ENCODE results near the gene LHX3.
A peak's percentile ranks its signal among the peaks of the same experiment; 100 is the strongest.
"Not testable (repeated sequence)": the region's sequence is repeated elsewhere in the genome, so short reads cannot be mapped to it uniquely, and the experiment has no call there.

LHX3 gene

DNA sequence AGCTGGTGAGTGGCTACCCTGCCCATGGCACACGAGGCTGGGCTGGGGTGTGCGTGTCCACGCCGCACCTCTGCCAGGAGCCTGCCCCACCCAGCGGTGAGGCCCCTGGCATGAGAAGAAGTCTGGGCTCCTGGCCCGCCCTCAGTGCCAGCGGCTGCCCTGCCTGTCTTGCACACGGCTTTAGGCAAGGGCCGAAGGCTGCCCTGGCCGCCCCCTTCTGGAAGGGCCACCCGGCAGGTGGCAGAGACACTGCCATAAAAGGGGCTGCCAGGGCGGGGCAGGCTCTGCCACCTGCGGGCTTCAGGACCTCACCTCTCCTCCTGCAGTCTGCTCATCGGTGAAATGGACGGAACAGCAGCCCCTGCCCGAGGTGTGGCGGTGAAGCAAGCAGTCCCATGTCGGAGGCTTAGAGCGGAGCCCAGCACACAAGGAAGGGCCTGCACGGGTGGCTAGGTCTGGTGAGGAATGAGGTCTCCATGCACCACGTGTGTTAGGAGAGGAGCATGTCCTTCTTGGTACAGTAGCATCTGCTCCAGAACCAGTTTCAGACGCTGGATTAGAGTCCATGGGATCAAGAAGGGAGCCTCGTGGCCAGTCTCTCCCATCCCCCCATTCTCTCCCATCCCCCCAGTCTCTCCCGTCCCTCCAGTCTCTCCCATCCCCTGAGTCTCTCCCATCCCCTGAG is 51.4 kb downstream of the LHX3 start:
- Mint-ChIP-seq H3K4me1 (no peaks in the 10 kb centered on the region), H3K36me3 (no peaks in the 10 kb centered on the region), H3K9me3 (no peaks in the 10 kb centered on the region), H3K27ac (no peak overlapping the region), H3K4me3 (no peak overlapping the region), H3K27me3 (no peaks in the 10 kb centered on the region)

DNA sequence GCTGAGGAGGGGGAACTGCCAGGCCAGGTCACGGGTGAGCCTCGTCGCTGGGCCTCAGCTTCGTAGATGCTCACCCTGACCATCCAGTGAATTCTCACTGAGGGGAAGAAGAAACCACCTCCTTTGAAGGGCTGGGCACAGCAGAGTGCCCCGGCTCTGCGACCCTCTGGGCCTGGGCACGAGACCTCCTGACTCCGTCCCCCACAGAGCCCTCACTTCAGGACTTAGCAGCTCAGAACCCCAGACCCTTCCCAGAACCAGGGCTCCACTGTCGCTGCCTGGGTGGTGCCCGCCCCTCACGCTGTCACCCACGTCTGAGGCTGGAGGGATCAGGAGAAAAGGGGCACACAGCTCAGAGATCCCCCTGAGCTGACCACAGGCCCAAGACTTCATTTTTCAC is 52.0 kb downstream of the LHX3 start:
- no peaks in the 10 kb centered on the region for H3K36me3 Mint-ChIP-seq
- no peaks in the 10 kb centered on the region for H3K27me3 Mint-ChIP-seq
- no peaks in the 10 kb centered on the region for H3K4me1 Mint-ChIP-seq

DNA sequence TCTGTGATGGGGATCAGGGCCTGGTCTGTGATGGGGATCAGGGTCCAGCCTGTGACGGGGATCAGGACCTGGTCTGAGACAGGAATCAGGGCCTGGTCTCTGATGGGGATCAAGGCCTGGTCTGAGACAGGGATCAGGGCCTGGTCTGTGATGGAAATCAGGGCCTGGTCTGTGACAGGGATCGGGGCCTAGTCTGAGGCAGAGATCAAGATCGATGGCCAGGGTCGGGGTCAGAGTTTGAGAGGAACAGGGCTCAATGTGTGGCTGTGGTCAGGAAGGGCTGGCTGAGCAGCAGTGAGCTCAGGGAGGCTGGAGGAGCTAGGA is 52.4 kb downstream of the LHX3 start:
- Mint-ChIP-seq H3K36me3 (no peaks in the 10 kb centered on the region), H3K9me3 (no peaks in the 10 kb centered on the region), H3K27me3 (no peaks in the 10 kb centered on the region), H3K4me1 (no peaks in the 10 kb centered on the region), H3K4me3 (no peak overlapping the region), H3K27ac (peak overlapping the region; percentile 72)

More for the DNA sequence above, 52.0 kb downstream of the LHX3 start:
- Mint-ChIP-seq H3K27ac (no peak overlapping the region), H3K9me3 (no peaks in the 10 kb centered on the region), H3K4me3 (no peak overlapping the region)

DNA sequence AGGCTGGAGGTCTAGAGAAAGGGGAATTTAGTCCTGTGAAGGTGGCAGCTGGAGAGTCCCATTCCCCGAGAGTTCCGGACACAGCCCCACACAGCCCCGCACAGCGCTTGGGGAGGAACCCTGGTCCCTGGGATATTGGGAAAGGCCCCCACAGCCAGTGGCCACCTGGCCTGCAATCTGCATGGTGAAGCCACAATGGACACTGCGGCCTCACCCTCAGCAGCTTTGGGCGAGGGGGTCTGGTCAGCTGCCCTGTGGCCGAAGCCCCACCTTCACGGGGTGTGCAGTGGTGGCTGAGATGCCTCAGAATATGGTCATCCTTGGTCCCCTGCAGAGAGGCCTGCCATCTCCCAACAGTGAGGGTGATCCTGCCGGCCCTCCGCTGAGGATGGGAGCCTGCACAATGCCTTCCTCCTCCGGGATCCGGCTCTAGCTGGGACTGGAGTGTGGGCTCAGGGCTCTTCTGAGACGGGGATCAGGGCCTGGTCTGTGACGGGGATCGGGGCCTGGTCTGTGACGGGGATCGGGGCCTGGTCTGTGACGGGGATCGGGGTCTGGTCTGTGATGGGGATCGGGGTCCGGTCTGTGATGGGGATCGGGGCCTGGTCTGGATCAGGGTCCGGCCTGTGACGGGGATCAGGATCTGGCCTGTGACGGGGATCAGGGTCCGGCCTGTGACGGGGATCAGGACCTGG is 52.9 kb downstream of the LHX3 start:
- Mint-ChIP-seq H3K36me3 (no peaks in the 10 kb centered on the region), H3K9me3 (no peaks in the 10 kb centered on the region), H3K27ac (peak overlapping the region; percentile 72), H3K4me1 (no peaks in the 10 kb centered on the region), H3K4me3 (no peak overlapping the region), H3K27me3 (no peaks in the 10 kb centered on the region)

DNA sequence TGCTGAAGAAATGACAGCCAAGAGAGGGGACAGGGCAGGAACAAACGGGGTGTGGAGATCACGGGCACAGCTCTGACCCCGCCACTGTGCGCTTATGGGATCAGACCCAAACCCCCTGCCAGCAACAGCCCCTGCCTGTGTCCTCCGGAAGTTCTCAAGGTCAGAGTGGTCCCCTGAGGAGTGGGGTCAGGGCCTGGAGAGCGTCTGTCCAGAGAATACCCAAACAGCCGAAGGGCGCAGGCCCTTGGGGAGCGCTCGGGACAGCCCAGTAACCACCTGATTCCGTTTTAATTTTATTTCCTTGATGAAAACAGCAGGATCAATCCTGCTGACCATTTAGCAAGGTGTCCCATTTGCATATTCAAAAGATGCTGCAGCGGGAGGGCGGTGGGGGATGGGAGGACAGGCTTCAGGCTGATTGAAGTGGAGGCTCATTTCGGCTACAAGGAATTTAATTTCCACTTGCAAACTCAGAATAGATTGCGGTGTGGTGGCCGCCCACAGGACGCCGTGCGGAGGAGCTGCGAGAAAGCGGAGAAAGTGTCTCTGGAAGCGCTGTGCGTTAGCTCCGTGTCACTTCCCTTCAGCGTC is 53.6 kb downstream of the LHX3 start:
- H3K27me3 Mint-ChIP-seq: no peaks in the 10 kb centered on the region

DNA sequence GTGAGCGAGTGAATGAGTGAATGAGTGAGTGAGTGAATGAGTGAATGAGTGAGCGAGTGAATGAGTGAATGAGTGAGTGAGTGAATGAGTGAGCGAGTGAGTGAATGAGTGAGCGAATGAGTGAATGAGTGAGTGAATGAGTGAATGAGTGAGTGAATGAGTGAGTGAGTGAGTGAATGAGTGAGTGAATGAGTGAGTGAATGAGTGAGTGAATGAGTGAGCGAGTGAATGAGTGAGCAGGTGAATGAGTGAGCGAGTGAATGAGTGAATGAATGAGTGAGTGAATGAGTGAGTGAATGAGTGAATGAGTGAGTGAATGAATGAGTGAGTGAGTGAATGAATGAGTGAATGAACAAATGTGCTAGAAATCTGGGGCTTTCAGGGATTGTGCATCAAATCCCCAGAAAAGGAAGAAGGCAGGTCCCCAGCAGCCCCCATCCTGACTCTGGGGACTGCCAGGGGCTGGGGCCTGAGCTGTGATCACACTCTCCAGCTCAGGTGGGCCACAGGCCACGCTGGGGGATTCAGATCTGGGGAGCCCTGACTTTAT is 54.2 kb downstream of the LHX3 start:
- not testable (repeated sequence) for H3K27me3 Mint-ChIP-seq, H3K4me1 Mint-ChIP-seq, H3K27ac Mint-ChIP-seq, H3K9me3 Mint-ChIP-seq, H3K36me3 Mint-ChIP-seq, H3K4me3 Mint-ChIP-seq

More for the DNA sequence above, 53.6 kb downstream of the LHX3 start:
- H3K27ac Mint-ChIP-seq: no peak overlapping the region
- no peaks in the 10 kb centered on the region for H3K36me3 Mint-ChIP-seq
- no peaks in the 10 kb centered on the region for H3K9me3 Mint-ChIP-seq
- H3K4me3 Mint-ChIP-seq: no peak overlapping the region
- no peaks in the 10 kb centered on the region for H3K4me1 Mint-ChIP-seq

DNA sequence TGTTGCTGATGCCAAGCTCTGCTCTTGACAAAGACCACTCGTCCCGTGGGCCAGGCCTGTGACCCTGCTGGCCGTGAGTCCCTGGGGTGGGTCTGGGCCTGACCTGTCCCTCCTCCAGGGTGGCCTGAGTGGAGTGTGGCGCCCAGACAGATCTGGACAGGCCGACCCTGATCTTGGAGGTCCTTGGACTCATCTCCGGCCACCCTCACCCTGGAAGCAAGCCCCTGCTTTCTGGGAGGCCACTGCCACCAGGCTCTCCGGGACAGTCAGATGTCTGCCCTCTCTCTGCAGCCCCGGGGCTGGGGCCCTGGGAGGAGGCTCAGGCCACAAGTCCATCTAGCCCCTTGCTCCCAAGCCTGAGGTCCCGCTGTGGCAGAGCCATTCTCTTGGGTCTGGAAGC is 55.1 kb downstream of the LHX3 start:
- H3K4me3 Mint-ChIP-seq: no peak overlapping the region
- no peaks in the 10 kb centered on the region for H3K9me3 Mint-ChIP-seq
- no peaks in the 10 kb centered on the region for H3K27me3 Mint-ChIP-seq
- H3K36me3 Mint-ChIP-seq: no peaks in the 10 kb centered on the region
- no peaks in the 10 kb centered on the region for H3K4me1 Mint-ChIP-seq
- no peak overlapping the region for H3K27ac Mint-ChIP-seq

DNA sequence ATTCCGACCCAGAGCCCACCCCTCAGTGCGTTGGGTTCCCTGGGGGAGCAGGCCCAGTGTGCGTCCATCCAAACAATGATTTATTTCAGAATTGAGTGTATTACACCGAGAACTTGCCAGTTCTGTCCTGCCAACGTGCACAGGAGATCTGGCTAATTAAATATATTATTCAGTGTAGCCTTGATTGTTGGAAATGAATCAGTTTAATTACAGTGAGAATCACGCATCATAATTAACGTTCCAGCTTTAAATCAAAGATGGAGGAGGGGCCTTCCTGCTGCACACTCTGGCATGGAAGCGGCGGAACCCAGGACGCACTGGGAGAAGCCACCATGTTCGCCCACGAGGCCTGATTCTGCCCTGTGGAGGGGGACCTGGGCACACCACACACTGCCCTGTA is 55.6 kb downstream of the LHX3 start:
- no peaks in the 10 kb centered on the region for H3K27me3 Mint-ChIP-seq
- no peak overlapping the region for H3K4me3 Mint-ChIP-seq
- H3K36me3 Mint-ChIP-seq: no peaks in the 10 kb centered on the region
- no peak overlapping the region for H3K27ac Mint-ChIP-seq
- H3K4me1 Mint-ChIP-seq: no peaks in the 10 kb centered on the region
- no peaks in the 10 kb centered on the region for H3K9me3 Mint-ChIP-seq

DNA sequence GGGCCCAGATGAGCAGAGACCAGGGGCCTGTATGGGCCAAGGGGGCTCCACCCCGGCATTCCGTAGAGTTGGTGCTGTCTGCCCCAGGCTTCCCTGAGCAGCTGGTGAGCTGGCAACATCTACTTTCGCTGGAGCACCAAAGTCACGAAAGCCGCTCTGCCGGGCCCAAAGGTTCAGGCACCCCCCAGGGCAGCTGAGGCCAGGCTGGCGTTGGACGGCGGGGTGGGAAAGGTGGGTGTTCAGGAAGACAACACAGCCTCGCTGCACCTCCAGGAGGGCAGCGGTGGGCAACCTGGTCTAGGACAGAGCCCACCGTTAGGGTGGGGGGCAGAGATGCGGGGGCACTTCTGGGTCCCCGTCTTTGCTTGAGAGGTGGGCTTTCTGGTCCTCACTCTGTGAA is 56.2 kb downstream of the LHX3 start:
- Mint-ChIP-seq H3K27ac (no peak overlapping the region), H3K4me3 (no peak overlapping the region), H3K4me1 (no peaks in the 10 kb centered on the region), H3K36me3 (no peaks in the 10 kb centered on the region), H3K9me3 (no peaks in the 10 kb centered on the region), H3K27me3 (no peaks in the 10 kb centered on the region)

DNA sequence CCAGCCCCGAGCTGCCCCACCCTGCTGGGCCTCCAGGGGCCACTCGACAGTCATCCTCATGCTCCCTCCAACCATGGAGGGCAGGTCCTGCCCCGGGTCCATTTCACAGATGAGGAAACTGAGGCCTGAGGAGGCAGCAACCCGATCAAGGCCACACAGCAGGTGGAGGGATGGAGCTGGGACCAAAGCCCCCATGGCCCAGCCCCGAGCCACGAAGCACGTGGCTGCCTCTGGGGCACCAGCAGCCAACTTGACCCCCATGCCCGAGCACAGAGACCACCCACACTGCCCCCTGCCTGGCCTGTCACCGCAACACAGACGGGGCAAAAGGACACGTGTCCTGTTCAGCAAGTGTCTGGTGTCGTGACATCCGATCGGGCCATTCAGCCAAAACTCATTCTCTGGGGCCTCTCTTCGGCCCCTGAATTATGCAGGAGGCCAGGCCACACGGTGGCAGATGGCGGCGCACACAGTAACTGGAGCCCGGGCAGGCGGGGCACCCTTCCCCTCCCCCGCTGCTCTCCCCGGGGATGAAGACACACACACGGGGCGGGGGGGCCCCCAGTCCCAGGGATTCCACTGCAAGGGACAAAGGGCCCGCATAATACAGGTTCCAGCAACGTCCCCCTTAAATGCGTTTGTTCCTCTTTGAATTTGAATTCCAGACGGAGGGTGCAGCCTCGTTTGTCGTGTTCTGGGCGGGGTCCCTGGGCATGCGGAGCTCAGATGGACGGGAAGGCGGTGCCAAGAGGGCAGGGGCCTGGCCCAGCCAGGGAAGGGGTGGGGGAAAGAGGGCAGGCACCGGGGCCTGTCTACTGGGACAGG is 56.8 kb downstream of the LHX3 start:
- no peaks in the 10 kb centered on the region for H3K4me1 Mint-ChIP-seq
- no peak overlapping the region for H3K27ac Mint-ChIP-seq
- no peaks in the 10 kb centered on the region for H3K9me3 Mint-ChIP-seq
- no peaks in the 10 kb centered on the region for H3K36me3 Mint-ChIP-seq
- H3K27me3 Mint-ChIP-seq: no peaks in the 10 kb centered on the region
- no peak overlapping the region for H3K4me3 Mint-ChIP-seq

DNA sequence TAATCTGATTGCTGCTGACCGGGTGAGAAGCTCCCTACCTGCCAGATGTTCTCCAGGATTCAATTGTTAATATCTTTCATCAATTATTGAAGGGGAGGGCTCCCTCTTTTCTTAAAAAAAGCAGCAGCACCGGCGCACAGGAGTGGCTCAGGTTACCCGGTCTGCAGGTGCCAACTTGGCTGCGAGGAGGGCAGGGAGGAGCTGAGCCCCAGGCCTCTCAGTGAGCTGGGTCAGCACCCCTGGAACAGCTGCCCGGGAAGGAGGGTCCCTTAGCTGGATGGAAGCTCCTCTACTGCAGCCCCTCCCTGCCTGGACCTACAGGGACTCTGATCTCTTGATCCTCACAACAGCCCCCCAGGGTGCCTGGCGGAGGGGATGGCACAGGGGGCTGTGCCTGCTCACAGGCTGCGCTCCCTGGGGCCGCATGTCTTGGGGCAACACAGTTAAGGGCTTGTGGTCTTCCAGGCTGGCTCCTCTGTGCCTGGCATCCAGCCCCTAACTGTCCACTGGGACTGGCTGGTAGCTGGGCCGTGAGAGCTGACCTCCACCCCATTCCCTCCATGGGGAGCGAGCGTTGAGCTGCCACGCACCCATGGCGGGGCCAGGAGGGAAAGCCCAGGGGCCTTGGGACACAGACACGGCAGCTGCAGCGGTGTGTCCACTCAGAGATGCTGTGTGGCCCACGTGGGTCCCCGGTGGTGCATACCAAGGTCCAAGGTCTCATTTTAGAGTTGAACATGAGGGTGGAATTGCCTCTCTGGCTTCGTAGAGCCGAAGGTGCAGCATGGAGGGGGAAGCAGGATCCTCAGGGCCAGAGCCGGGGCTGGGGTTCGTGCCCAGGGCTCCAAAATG is 57.7 kb downstream of the LHX3 start:
- Mint-ChIP-seq H3K4me1 (no peaks in the 10 kb centered on the region), H3K27ac (no peak overlapping the region), H3K36me3 (no peaks in the 10 kb centered on the region), H3K4me3 (no peak overlapping the region), H3K27me3 (no peaks in the 10 kb centered on the region), H3K9me3 (no peaks in the 10 kb centered on the region)

Measured in activated naive CD4-positive, alpha-beta T cell treated with anti-CD3 and anti-CD28 coated beads, Interleukin-2, amount 50 U/mL, for 24 hours (primary cell).